TTC549 (cell line): ENCODE measurements around the gene KLHL18.
"Not testable (repeated sequence)": the region's sequence is repeated elsewhere in the genome, so short reads cannot be mapped to it uniquely, and the experiment has no call there.

ENCODE experiments used
- FAIRE-seq: peaks from 2 replicates; lab custom pipeline; 2012; peaks lifted over from hg19 to GRCh38; lab: Jason Lieb, UNC

KLHL18 gene

GRCh38 chr3:47365213-47366153 lies 82.7 kb downstream of the KLHL18 start:
- no peak for FAIRE-seq

- FAIRE-seq, result no peak
Observed at GRCh38 chr3:47366833-47367232, 84.1 kb downstream of the KLHL18 start.

- no peak for FAIRE-seq
Observed at GRCh38 chr3:47367631-47368030, 84.9 kb downstream of the KLHL18 start.

- FAIRE-seq, result not testable (repeated sequence)
Observed at GRCh38 chr3:47370020-47370419, 87.3 kb downstream of the KLHL18 start.

- FAIRE-seq, result no peak
Observed at GRCh38 chr3:47370887-47371697, 88.3 kb downstream of the KLHL18 start.

GRCh38 chr3:47374587-47374986 lies 91.8 kb downstream of the KLHL18 start:
- FAIRE-seq, result no peak

GRCh38 chr3:47376393-47376792 lies 93.6 kb downstream of the KLHL18 start:
- FAIRE-seq, result no peak

- no peak for FAIRE-seq
Observed at GRCh38 chr3:47377186-47377585, 94.4 kb downstream of the KLHL18 start.

- no peak for FAIRE-seq
Observed at GRCh38 chr3:47378869-47379268, 96.1 kb downstream of the KLHL18 start.

- no peak for FAIRE-seq
Observed at GRCh38 chr3:47379411-47379899, 96.7 kb downstream of the KLHL18 start.

- no peak for FAIRE-seq
Observed at GRCh38 chr3:47380026-47380600, 97.4 kb downstream of the KLHL18 start.

- FAIRE-seq, result peak; percentile 78
Observed at GRCh38 chr3:47380601-47381316, 98.0 kb downstream of the KLHL18 start, which contains the start of gene PTPN23. Gene PTPN23 (plus strand): TSS chr3:47381021. CDS start chr3:47381097, 76 bp downstream.

- no peak for FAIRE-seq
Observed at GRCh38 chr3:47381317-47382157, 98.8 kb downstream of the KLHL18 start.

- no peak for FAIRE-seq
Observed at GRCh38 chr3:47384425-47384824, 101.7 kb downstream of the KLHL18 start.

- no peak for FAIRE-seq
Observed at GRCh38 chr3:47385007-47385406, 102.3 kb downstream of the KLHL18 start.

GRCh38 chr3:47385796-47386195 lies 103.1 kb downstream of the KLHL18 start:
- FAIRE-seq, result no peak

- no peak for FAIRE-seq
Observed at GRCh38 chr3:47392933-47393332, 110.2 kb downstream of the KLHL18 start.

GRCh38 chr3:47394140-47394870 lies 111.6 kb downstream of the KLHL18 start:
- FAIRE-seq, result no peak

GRCh38 chr3:47394881-47395280 lies 112.1 kb downstream of the KLHL18 start:
- no peak for FAIRE-seq
